Naive thymus-derived CD4-positive, alpha-beta T cell (primary cell): Measurements from ENCODE around the gene NUP153. TPM values are rescaled to one million over a fixed set of nuclear protein-coding genes. Genes with fewer than 3 reads are reported as not detected.
"Not testable (repeated sequence)": the region's sequence is repeated elsewhere in the genome, so short reads cannot be mapped to it uniquely, and the experiment has no call there.

Source experiments
- ATAC-seq: fragments of 150-1000 bp; cut with Tn5 transposase; 2 replicates; pipeline ENCODE4 v1.10.0; 2021; ENCODE audit warnings: mild to moderate bottlenecking, moderate library complexity
- CTCF ChIA-PET: fragments of 350-600 bp; sonication (Branson Sonifier 250); formaldehyde crosslinking; loops from one replicate; lab custom pipeline; 2021; ENCODE audit warnings: antibody characterized with exemption; lab: Charles Lee
- POLR2A ChIA-PET: fragments of 350-600 bp; sonication (Branson Sonifier 250); formaldehyde crosslinking; loops from one replicate; lab custom pipeline; 2021; ENCODE audit warnings: antibody characterized with exemption, inconsistent platforms; lab: Charles Lee
- DNase-seq, 9 donors: peaks; one replicate each; pipeline versions ENCODE4 v3.0.0 to v3.0.0-alpha.2; 2020 to 2022; ENCODE audit warnings: mixed read lengths in 1 of 9
- H3K27ac ChIP-seq: one replicate; pipeline ENCODE4 v1.7.0; 2013; ENCODE audit warnings: mild to moderate bottlenecking, low read depth, low read length, moderate library complexity
- H3K27me3 ChIP-seq, 2 donors: one replicate each; pipeline ENCODE4 v1.7.0; 2013; ENCODE audit warnings: low read length in 2 of 2, mild to moderate bottlenecking in 2 of 2, moderate library complexity in 2 of 2; ENCODE audit not compliant: control insufficient read depth in 2 of 2, insufficient read depth in 2 of 2
- H3K36me3 ChIP-seq, 3 experiments: 1 replicate in 2 of 3; 2 replicates in 1 of 3; pipeline ENCODE4 v1.7.0; 2013; ENCODE audit warnings: low read length in 3 of 3, mild to moderate bottlenecking in 3 of 3, moderate library complexity in 1 of 3; ENCODE audit not compliant: insufficient read depth in 3 of 3, control insufficient read depth in 2 of 3
- H3K4me1 ChIP-seq, 2 donors: one replicate each; pipeline ENCODE4 v1.7.0; 2013; ENCODE audit warnings: low read length in 2 of 2, mild to moderate bottlenecking in 2 of 2, moderate library complexity in 1 of 2; ENCODE audit not compliant: control insufficient read depth in 2 of 2, insufficient read depth in 2 of 2
- H3K4me3 ChIP-seq: 2 replicates; pipeline ENCODE4 v1.7.0; 2013; ENCODE audit warnings: mild to moderate bottlenecking, low read length
- H3K9me3 ChIP-seq, 3 experiments: 1 replicate in 2 of 3; 2 replicates in 1 of 3; pipeline ENCODE4 v1.7.0; 2013; ENCODE audit warnings: low read length in 3 of 3; ENCODE audit not compliant: control insufficient read depth in 2 of 3
- H3K27ac Mint-ChIP-seq, 9 donors: one replicate each; pipeline ENCODE4 v1.8.0; 2020 to 2022; ENCODE audit warnings: mixed read lengths in 9 of 9, mild to moderate bottlenecking in 8 of 9, moderate library complexity in 5 of 9, inconsistent platforms in 2 of 9
- H3K27me3 Mint-ChIP-seq, 5 donors: one replicate each; pipeline ENCODE4 v1.8.0; 2021 to 2022; ENCODE audit warnings: mixed read lengths in 5 of 5, mild to moderate bottlenecking in 1 of 5
- H3K36me3 Mint-ChIP-seq, 5 donors: one replicate each; pipeline ENCODE4 v1.8.0; 2020 to 2022; ENCODE audit warnings: mixed read lengths in 5 of 5, mild to moderate bottlenecking in 3 of 5, inconsistent platforms in 1 of 5
- H3K4me1 Mint-ChIP-seq, 7 donors: one replicate each; pipeline ENCODE4 v1.8.0; 2020 to 2022; ENCODE audit warnings: mixed read lengths in 7 of 7, mild to moderate bottlenecking in 3 of 7, inconsistent platforms in 1 of 7
- H3K4me3 Mint-ChIP-seq, 10 donors: one replicate each; pipeline ENCODE4 v1.8.0; 2020 to 2022; ENCODE audit warnings: mild to moderate bottlenecking in 10 of 10, mixed read lengths in 10 of 10, moderate library complexity in 6 of 10, inconsistent platforms in 2 of 10
- H3K9me3 Mint-ChIP-seq, 11 donors: one replicate each; pipeline ENCODE4 v1.8.0; 2020 to 2022; ENCODE audit warnings: mixed read lengths in 11 of 11, mild to moderate bottlenecking in 4 of 11, inconsistent platforms in 1 of 11, moderate library complexity in 1 of 11
- intact Hi-C, 2 donors: fragments of 100-400 bp; cut with micrococcal nuclease; formaldehyde crosslinking; loops; one replicate each; pipeline ENCODE4 v1.15.1; 2023
- polyA plus RNA-seq, 2 donors: library from polyadenylated mRNA; unstranded; fragments of 300-500 nt; fragmentation: Illumina TruSeq; gene quantifications; one replicate each; pipeline ENCODE4 v1.2.3, GENCODE V29; 2021
- total RNA-seq, 6 experiments: library from RNA in 5 of 6; stranded (reverse) in 5 of 6; gene quantifications; 1 replicate in 5 of 6; 2 replicates in 1 of 6; pipeline ENCODE4 v1.2.3 and lab custom pipeline; 2021 to 2026

NUP153 gene
- total RNA-seq (10 to 100 TPM; 47.7 to 90.9 (median 53.0) TPM), polyA plus RNA-seq (1 to 10 TPM; 2.5 to 6.5 TPM), total RNA-seq (lab: John Stamatoyannopoulos, UW) (177 reads per million, percentile 92 among the genes with 10 or more reads in this experiment)

GRCh38 chr6:17706580-17707370, at the start of gene NUP153:
NUP153 (minus strand) TSS chr6:17706925; CDS start chr6:17706387, 538 bp downstream.
- POLR2A ChIA-PET = interaction anchor here (0.8 to 2.6 kb wide), 7 partner anchors 12 to 449 kb away, joined by 3 to 44 read pairs (median 4); partner anchors contain the start of genes FAM8A1, KDM1B and TPMT
- H3K9me3 Mint-ChIP-seq = peaks cover 0 to 3% (median 0%) of the 10 kb centered on the region in 11 donors

GRCh38 chr6:17754254-17754653, 47.5 kb upstream of the NUP153 start:
- intact Hi-C loops = no loop called here
- H3K36me3 Mint-ChIP-seq = no peaks in the 10 kb centered on the region
- ATAC-seq (no peak), DNase-seq (no peak)
- Histone ChIP-seq H3K9me3 (no peaks in the 10 kb centered on the region), H3K4me3 (no peak overlapping the region), H3K4me1 (no peaks in the 10 kb centered on the region), H3K36me3 (no peaks in the 10 kb centered on the region), H3K27me3 (no peaks in the 10 kb centered on the region), H3K27ac (no peak overlapping the region)
- POLR2A ChIA-PET = no interaction called here
- H3K4me1 Mint-ChIP-seq = no peaks in the 10 kb centered on the region
- CTCF ChIA-PET = no interaction called here
- H3K27me3 Mint-ChIP-seq = peaks cover 0 to 12% (median 6%) of the 10 kb centered on the region in 5 donors
- no peak overlapping the region for H3K27ac Mint-ChIP-seq
- H3K4me3 Mint-ChIP-seq = no peak overlapping the region
- no peaks in the 10 kb centered on the region for H3K9me3 Mint-ChIP-seq

More at GRCh38 chr6:17706580-17707370, at the start of gene NUP153:
- ATAC-seq = peak; percentile 85
- Mint-ChIP-seq H3K27me3 (peaks cover 0 to 2% (median 0%) of the 10 kb centered on the region in 5 donors), H3K4me1 (peaks cover 13 to 53% (median 37%) of the 10 kb centered on the region in 7 donors), H3K27ac (peak within 1 kb of the TSS; percentile 92 to 98 (median 95)), H3K4me3 (peak within 1 kb of the TSS; percentile 86 to 97 (median 94)), H3K36me3 (peaks cover 0 to 25% (median 0%) of the 10 kb centered on the region in 5 donors)
- H3K4me1 ChIP-seq = peaks cover 24 to 28% of the 10 kb centered on the region in 2 donors
- peak; percentile 98 to 100 (median 99) for DNase-seq
- H3K27ac ChIP-seq = peak within 1 kb of the TSS; percentile 100
- H3K4me3 ChIP-seq = peak within 1 kb of the TSS; percentile 94
- CTCF ChIA-PET = interaction anchor here (0.8 to 1.5 kb wide), 4 partner anchors 9 to 123 kb away, joined by 3 to 5 read pairs (median 4); partner anchors contain the start of gene FAM8A1
- no peaks in the 10 kb centered on the region for H3K27me3 ChIP-seq
- intact Hi-C loops = loop anchor here (1.0 to 10.0 kb wide), 15 partner anchors 34 to 1572 kb away; partner anchors contain the start of genes ATXN1 (in 2 of the 2), FAM8A1 (in 2 of the 2), KDM1B (in 2 of the 2) and TPMT (in 2 of the 2)
- peaks cover 0 to 7% (median 0%) of the 10 kb centered on the region in 3 experiments for H3K36me3 ChIP-seq
- no peaks in the 10 kb centered on the region for H3K9me3 ChIP-seq

- H3K36me3 ChIP-seq, intact Hi-C loops, H3K4me1 ChIP-seq, H3K27me3 Mint-ChIP-seq, H3K27ac Mint-ChIP-seq, H3K4me1 Mint-ChIP-seq, CTCF ChIA-PET, H3K36me3 Mint-ChIP-seq, H3K27ac ChIP-seq, H3K4me3 ChIP-seq, H3K27me3 ChIP-seq, POLR2A ChIA-PET, H3K9me3 Mint-ChIP-seq, ATAC-seq, H3K4me3 Mint-ChIP-seq, DNase-seq, H3K9me3 ChIP-seq: not testable (repeated sequence)
Measured at GRCh38 chr6:17745324-17745723, 38.6 kb upstream of the NUP153 start.

- ATAC-seq, intact Hi-C loops, H3K4me3 ChIP-seq, POLR2A ChIA-PET, H3K4me3 Mint-ChIP-seq, H3K4me1 ChIP-seq, CTCF ChIA-PET, H3K27me3 Mint-ChIP-seq, H3K9me3 Mint-ChIP-seq, H3K27ac ChIP-seq, H3K27ac Mint-ChIP-seq, H3K36me3 Mint-ChIP-seq, H3K36me3 ChIP-seq, H3K9me3 ChIP-seq, H3K4me1 Mint-ChIP-seq, H3K27me3 ChIP-seq, DNase-seq: not testable (repeated sequence)
Measured at GRCh38 chr6:17744757-17745308, 38.1 kb upstream of the NUP153 start.

- Histone ChIP-seq H3K36me3 (no peaks in the 10 kb centered on the region), H3K4me3 (no peak overlapping the region), H3K27me3 (no peaks in the 10 kb centered on the region), H3K9me3 (no peaks in the 10 kb centered on the region), H3K4me1 (no peaks in the 10 kb centered on the region), H3K27ac (no peak overlapping the region)
- CTCF ChIA-PET = no interaction called here
- Mint-ChIP-seq H3K36me3 (peaks cover 0 to 3% (median 0%) of the 10 kb centered on the region in 5 donors), H3K4me3 (no peak overlapping the region), H3K4me1 (no peaks in the 10 kb centered on the region), H3K9me3 (peaks cover 0 to 12% (median 2%) of the 10 kb centered on the region in 11 donors), H3K27me3 (peaks cover 0 to 7% (median 0%) of the 10 kb centered on the region in 5 donors), H3K27ac (no peak overlapping the region)
- intact Hi-C loops = no loop called here
- no peak for DNase-seq
- no peak for ATAC-seq
- POLR2A ChIA-PET = no interaction called here
Measured at GRCh38 chr6:17744019-17744756, 37.5 kb upstream of the NUP153 start.

- ATAC-seq (no peak), DNase-seq (no peak)
- intact Hi-C loops = no loop called here
- H3K9me3 ChIP-seq = peaks cover 0 to 14% (median 4%) of the 10 kb centered on the region in 3 experiments
- ChIA-PET POLR2A (no interaction called here), CTCF (interaction anchor here (0.6 kb wide), 1 partner anchor 319 kb away, joined by 6 read pairs; no protein-coding TSS in a partner anchor)
- Mint-ChIP-seq H3K9me3 (peaks cover 3 to 37% (median 15%) of the 10 kb centered on the region in 11 donors), H3K36me3 (peaks cover 0 to 19% (median 4%) of the 10 kb centered on the region in 5 donors), H3K27ac (no peak overlapping the region), H3K4me3 (no peak overlapping the region), H3K4me1 (no peaks in the 10 kb centered on the region), H3K27me3 (peaks cover 0 to 7% (median 0%) of the 10 kb centered on the region in 5 donors)
- H3K27ac ChIP-seq = no peak overlapping the region
- H3K36me3 ChIP-seq = no peaks in the 10 kb centered on the region
- H3K4me1 ChIP-seq = no peaks in the 10 kb centered on the region
- no peak overlapping the region for H3K4me3 ChIP-seq
- H3K27me3 ChIP-seq = no peaks in the 10 kb centered on the region
Measured at GRCh38 chr6:17741507-17741906, 34.8 kb upstream of the NUP153 start.
